ENCODE results near the gene APOL6. TPM values are rescaled to one million over a fixed set of nuclear protein-coding genes. Genes with fewer than 3 reads are reported as not detected.

APOL6 gene
- total and polyA plus RNA-seq, 9 of the 15 experiments (the other 6 are each of a cell fraction or from before 2014, with no cell fraction given), result 0.29 to 1.2 (median 0.70) TPM

- H3K36me3 ChIP-seq (ENCODE audit: control insufficient read depth, insufficient read depth, low read length), result no peaks in the 10 kb centered on the region
- intact Hi-C loops (cut with micrococcal nuclease) (no loop called here), in situ Hi-C loops (cut with MboI) (loop anchor here (10.0 kb wide), 1 partner anchor 508 kb away; no protein-coding TSS in a partner anchor)
- H3K4me2 ChIP-seq (ENCODE audit: insufficient read depth, low read length), result no peak within 1 kb of the TSS
- H2AFZ ChIP-seq (ENCODE audit: low read depth, low read length), result no peak within 1 kb of the TSS
- no peaks in the 10 kb centered on the region for H3K9me1 ChIP-seq (ENCODE audit: control insufficient read depth, insufficient read depth, low read length)
- ChIA-PET CTCF (ENCODE audit: low intra/inter-chr PET ratio) (no interaction called here), POLR2A (interaction anchor here (0.7 kb wide), 1 partner anchor 92 kb away, joined by 3 read pairs; no protein-coding TSS in a partner anchor)
- BruUV-seq (replicated peaks), result no TSS peak
- H3K9me3 ChIP-seq (replicated peaks; ENCODE audit: control insufficient read depth, insufficient read depth, low read depth, low read length), result no peaks in the 10 kb centered on the region
- H4K20me1 ChIP-seq (replicated peaks; ENCODE audit: control insufficient read depth, insufficient read depth, low read length), result no peaks in the 10 kb centered on the region
- DNase-seq (ENCODE audit: extremely low read depth in 1 of 4, low spot score in 3 of 4) (no peak), ATAC-seq (no peak), FAIRE-seq (no peak)
- H3K4me1 ChIP-seq (replicated peaks in 1 of 2; ENCODE audit: control insufficient read depth in 2 of 2, insufficient read depth in 2 of 2, low read length in 2 of 2), result peaks cover 0 to 7% of the 10 kb centered on the region in 2 experiments; a peak in 3 of 5 replicates
- no peak for TF ChIP-seq TAL1 (IDR thresholded peaks at IDR 0.05)
- TF ChIP-seq ZNF717 (CRISPR knock-in tag; IDR thresholded peaks at IDR 0.05), result no peak
- TF ChIP-seq BRD4 (IDR thresholded peaks at IDR 0.05), result no peak
- TF ChIP-seq HBP1 (CRISPR knock-in tag; IDR thresholded peaks at IDR 0.05), result no peak
- TF ChIP-seq KDM2B (CRISPR knock-in tag; IDR thresholded peaks at IDR 0.05), result no peak
- no peak for TF ChIP-seq PRDM10 (IDR thresholded peaks at IDR 0.05; ENCODE audit: partially characterized antibody)
- TF ChIP-seq SLC30A9 (CRISPR knock-in tag; IDR thresholded peaks at IDR 0.05), result no peak
- TF ChIP-seq KAT8 (IDR thresholded peaks at IDR 0.05; ENCODE audit: low read depth), result no peak
- no peak for TF ChIP-seq HEY1 (CRISPR knock-in tag; IDR thresholded peaks at IDR 0.05; ENCODE audit: borderline replicate concordance)
- no peak for TF ChIP-seq ZNF12 (CRISPR knock-in tag; IDR thresholded peaks at IDR 0.05)
- no peak for TF ChIP-seq CBX5 (IDR thresholded peaks at IDR 0.05; ENCODE audit: borderline replicate concordance, low read depth)
- no peak for TF ChIP-seq KLF6 (CRISPR knock-in tag; IDR thresholded peaks at IDR 0.05; ENCODE audit: borderline replicate concordance)
- no peak for TF ChIP-seq ZNF668 (CRISPR knock-in tag; IDR thresholded peaks at IDR 0.05)
- TF ChIP-seq MAFG (tag; conservative IDR thresholded peaks at IDR 0.05), result no peak
- no peak for TF ChIP-seq HDAC1 (IDR thresholded peaks at IDR 0.05)
- no peak for TF ChIP-seq FOXM1 (IDR thresholded peaks at IDR 0.05; ENCODE audit: low read depth)
- TF ChIP-seq FOXM1 (CRISPR knock-in tag; IDR thresholded peaks at IDR 0.05; ENCODE audit: low read depth), result no peak
- no peak for TF ChIP-seq SMARCB1 (IDR thresholded peaks at IDR 0.05; ENCODE audit: insufficient read length, low read depth)
- no peak within 1 kb of the TSS for H3K9ac ChIP-seq (ENCODE audit: insufficient read depth in 1 of 2, low read depth in 2 of 2, low read length in 2 of 2)
- H3K79me2 ChIP-seq (ENCODE audit: control insufficient read depth, insufficient read depth, low read length), result no peaks in the 10 kb centered on the region
- 32% methylated on average over 11 of the region's 16 CpGs for WGBS (ENCODE audit: insufficient coverage, low coverage, missing lambda C conversion rate)
- peaks cover 0 to 5% of the 10 kb centered on the region in 2 experiments; a peak in 2 of 5 replicates for H3K27me3 ChIP-seq (ENCODE audit: control insufficient read depth in 2 of 2, insufficient read depth in 2 of 2, low read length in 2 of 2)
- H3K4me3 ChIP-seq, result no peak within 1 kb of the TSS
- H3K27ac ChIP-seq (ENCODE audit: extremely low read depth, low read depth, low read length), result no peak within 1 kb of the TSS
These were observed 31.0 kb upstream of the APOL6 start, which contains the start of gene MB for GRCh38 chr22:35617137-35617755. TSS of gene MB (minus strand) at chr22:35617329. CDS start at chr22:35617257, 72 bp downstream.
